ENCODE data around the gene ARHGEF3.

Gene ARHGEF3

GRCh38 chr3:56830884-56831283 is 29.1 kb upstream of the ARHGEF3 start:
- H3K4me1 ChIP-seq (ENCODE audit: insufficient read depth, low read length, severe bottlenecking), result no peaks in the 10 kb centered on the region

GRCh38 chr3:56829533-56829932 is 27.8 kb upstream of the ARHGEF3 start:
- Histone ChIP-seq H3F3A (ENCODE audit: insufficient read depth, low read length) (no peaks in the 10 kb centered on the region), H3K4me3 (ENCODE audit: low read depth, low read length, poor library complexity, severe bottlenecking) (no peak overlapping the region), H3K9me2 (ENCODE audit: low read depth, low read length) (no peaks in the 10 kb centered on the region), H3K4me1 (ENCODE audit: insufficient read depth, low read length, severe bottlenecking) (no peaks in the 10 kb centered on the region), H4K20me1 (ENCODE audit: insufficient read depth, low read length) (no peaks in the 10 kb centered on the region), H3K9me3 (ENCODE audit: low read length) (no peaks in the 10 kb centered on the region), H3K9ac (ENCODE audit: low read length) (no peak overlapping the region), H3K27me3 (ENCODE audit: insufficient read depth, low read length) (no peaks in the 10 kb centered on the region), H3K36me3 (ENCODE audit: insufficient read depth, low read length) (no peaks in the 10 kb centered on the region), H3K4me2 (ENCODE audit: low read length) (no peak overlapping the region), H3K79me2 (ENCODE audit: insufficient read depth, low read length) (no peaks in the 10 kb centered on the region), H2AFZ (ENCODE audit: low read length) (no peak overlapping the region), H3K27ac (ENCODE audit: low read depth, low read length, poor library complexity, severe bottlenecking) (no peak overlapping the region)
- TF ChIP-seq EZH2 (IDR thresholded peaks at IDR 0.05; ENCODE audit: borderline replicate concordance, low read length), result no peak

More at GRCh38 chr3:56830884-56831283, 29.1 kb upstream of the ARHGEF3 start:
- Histone ChIP-seq H3K36me3 (ENCODE audit: insufficient read depth, low read length) (no peaks in the 10 kb centered on the region), H3K4me2 (ENCODE audit: low read length) (no peak overlapping the region), H3K9ac (ENCODE audit: low read length) (no peak overlapping the region), H4K20me1 (ENCODE audit: insufficient read depth, low read length) (no peaks in the 10 kb centered on the region), H3K79me2 (ENCODE audit: insufficient read depth, low read length) (no peaks in the 10 kb centered on the region), H2AFZ (ENCODE audit: low read length) (no peak overlapping the region), H3K4me3 (ENCODE audit: low read depth, low read length, poor library complexity, severe bottlenecking) (no peak overlapping the region), H3K27ac (ENCODE audit: low read depth, low read length, poor library complexity, severe bottlenecking) (no peak overlapping the region), H3K9me2 (ENCODE audit: low read depth, low read length) (no peaks in the 10 kb centered on the region), H3K9me3 (ENCODE audit: low read length) (no peaks in the 10 kb centered on the region), H3F3A (ENCODE audit: insufficient read depth, low read length) (no peaks in the 10 kb centered on the region), H3K27me3 (ENCODE audit: insufficient read depth, low read length) (no peaks in the 10 kb centered on the region)
- TF ChIP-seq CTCF (IDR thresholded peaks at IDR 0.05; ENCODE audit: low read length), result no peak
- no peak for TF ChIP-seq EZH2 (IDR thresholded peaks at IDR 0.05; ENCODE audit: borderline replicate concordance, low read length)

GRCh38 chr3:56826831-56827722 is 25.3 kb upstream of the ARHGEF3 start:
- H2AFZ ChIP-seq (ENCODE audit: low read length), result no peak overlapping the region
- no peaks in the 10 kb centered on the region for H3K4me1 ChIP-seq (ENCODE audit: insufficient read depth, low read length, severe bottlenecking)
- TF ChIP-seq EZH2 (IDR thresholded peaks at IDR 0.05; ENCODE audit: borderline replicate concordance, low read length) (no peak), CTCF (IDR thresholded peaks at IDR 0.05; ENCODE audit: low read length) (no peak)
- H3K9me3 ChIP-seq (ENCODE audit: low read length), result no peaks in the 10 kb centered on the region
- H3K4me2 ChIP-seq (ENCODE audit: low read length), result no peak overlapping the region
- no peaks in the 10 kb centered on the region for H3F3A ChIP-seq (ENCODE audit: insufficient read depth, low read length)
- no peaks in the 10 kb centered on the region for H3K79me2 ChIP-seq (ENCODE audit: insufficient read depth, low read length)
- H3K27ac ChIP-seq (ENCODE audit: low read depth, low read length, poor library complexity, severe bottlenecking), result no peak overlapping the region
- no peaks in the 10 kb centered on the region for H3K27me3 ChIP-seq (ENCODE audit: insufficient read depth, low read length)
- H4K20me1 ChIP-seq (ENCODE audit: insufficient read depth, low read length), result no peaks in the 10 kb centered on the region
- no peaks in the 10 kb centered on the region for H3K36me3 ChIP-seq (ENCODE audit: insufficient read depth, low read length)
- no peaks in the 10 kb centered on the region for H3K9me2 ChIP-seq (ENCODE audit: low read depth, low read length)
- H3K4me3 ChIP-seq (ENCODE audit: low read depth, low read length, poor library complexity, severe bottlenecking), result no peak overlapping the region
- no peak overlapping the region for H3K9ac ChIP-seq (ENCODE audit: low read length)
